BE2C (cell line): ENCODE measurements around the gene SEC14L1.

Source experiments
- DNase-seq: peaks from one replicate; pipeline ENCODE4 v3.0.0-alpha.2; 2020
- H3K27me3 ChIP-seq: fragments of 250-450 bp; sonication (Bioruptor Pico); 2 replicates; pipeline ENCODE4 v1.5.1; 2020; ENCODE audit warnings: mild to moderate bottlenecking
- H3K36me3 ChIP-seq: fragments of 250-450 bp; sonication (Bioruptor Pico); 2 replicates; pipeline ENCODE4 v1.5.1; 2020; ENCODE audit warnings: mild to moderate bottlenecking
- H3K4me1 ChIP-seq: fragments of 250-450 bp; sonication (Bioruptor Pico); 2 replicates; pipeline ENCODE4 v1.5.1; 2020
- H3K4me3 ChIP-seq: 2 replicates; pipeline ENCODE4 v1.5.1; 2011; ENCODE audit warnings: low read depth, low read length
- H3K9me3 ChIP-seq: fragments of 250-450 bp; sonication (Bioruptor Pico); 2 replicates; pipeline ENCODE4 v1.5.1; 2020
- TF ChIP-seq, protein P1 (sequence below): IDR thresholded peaks from 2 replicates; pipeline ENCODE4 v1.5.1; 2012; ENCODE audit warnings: mild to moderate bottlenecking, low read depth, low read length

Gene SEC14L1

GRCh38 chr17:77227461-77228240 lies 86.9 kb downstream of the SEC14L1 start:
- TF ChIP-seq, protein P1, sequence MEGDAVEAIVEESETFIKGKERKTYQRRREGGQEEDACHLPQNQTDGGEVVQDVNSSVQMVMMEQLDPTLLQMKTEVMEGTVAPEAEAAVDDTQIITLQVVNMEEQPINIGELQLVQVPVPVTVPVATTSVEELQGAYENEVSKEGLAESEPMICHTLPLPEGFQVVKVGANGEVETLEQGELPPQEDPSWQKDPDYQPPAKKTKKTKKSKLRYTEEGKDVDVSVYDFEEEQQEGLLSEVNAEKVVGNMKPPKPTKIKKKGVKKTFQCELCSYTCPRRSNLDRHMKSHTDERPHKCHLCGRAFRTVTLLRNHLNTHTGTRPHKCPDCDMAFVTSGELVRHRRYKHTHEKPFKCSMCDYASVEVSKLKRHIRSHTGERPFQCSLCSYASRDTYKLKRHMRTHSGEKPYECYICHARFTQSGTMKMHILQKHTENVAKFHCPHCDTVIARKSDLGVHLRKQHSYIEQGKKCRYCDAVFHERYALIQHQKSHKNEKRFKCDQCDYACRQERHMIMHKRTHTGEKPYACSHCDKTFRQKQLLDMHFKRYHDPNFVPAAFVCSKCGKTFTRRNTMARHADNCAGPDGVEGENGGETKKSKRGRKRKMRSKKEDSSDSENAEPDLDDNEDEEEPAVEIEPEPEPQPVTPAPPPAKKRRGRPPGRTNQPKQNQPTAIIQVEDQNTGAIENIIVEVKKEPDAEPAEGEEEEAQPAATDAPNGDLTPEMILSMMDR: no peak
- Histone ChIP-seq H3K4me1 (no peaks in the 10 kb centered on the region), H3K9me3 (no peaks in the 10 kb centered on the region), H3K27me3 (no peaks in the 10 kb centered on the region), H3K4me3 (no peak overlapping the region), H3K36me3 (no peaks in the 10 kb centered on the region)
- DNase-seq: no peak

GRCh38 chr17:77228241-77228752 lies 87.5 kb downstream of the SEC14L1 start:
- TF ChIP-seq, protein P1: no peak
- DNase-seq: no peak
- H3K4me1 ChIP-seq: no peaks in the 10 kb centered on the region

GRCh38 chr17:77228816-77229215 lies 88.0 kb downstream of the SEC14L1 start:
- H3K4me1 ChIP-seq: no peaks in the 10 kb centered on the region
- TF ChIP-seq, protein P1: no peak
- no peaks in the 10 kb centered on the region for H3K27me3 ChIP-seq
- H3K9me3 ChIP-seq: 0 out of 2 replicates have a peak, but pooled peaks cover 4% of the 10 kb centered on the region
- no peak overlapping the region for H3K4me3 ChIP-seq
- H3K36me3 ChIP-seq: no peaks in the 10 kb centered on the region
- DNase-seq: no peak

More at GRCh38 chr17:77228241-77228752, 87.5 kb downstream of the SEC14L1 start:
- Histone ChIP-seq H3K4me3 (no peak overlapping the region), H3K9me3 (no peaks in the 10 kb centered on the region), H3K36me3 (no peaks in the 10 kb centered on the region), H3K27me3 (no peaks in the 10 kb centered on the region)

- Histone ChIP-seq H3K36me3 (no peaks in the 10 kb centered on the region), H3K4me3 (no peak overlapping the region), H3K9me3 (0 out of 2 replicates have a peak, but pooled peaks cover 4% of the 10 kb centered on the region), H3K4me1 (no peaks in the 10 kb centered on the region), H3K27me3 (no peaks in the 10 kb centered on the region)
- no peak for DNase-seq
- TF ChIP-seq, protein P1: no peak
These were observed 89.1 kb downstream of the SEC14L1 start for GRCh38 chr17:77229786-77230435.

GRCh38 chr17:77230436-77230830 lies 89.7 kb downstream of the SEC14L1 start:
- H3K27me3 ChIP-seq: no peaks in the 10 kb centered on the region
- H3K4me3 ChIP-seq: no peak overlapping the region
- no peaks in the 10 kb centered on the region for H3K36me3 ChIP-seq
- no peak for DNase-seq
- H3K4me1 ChIP-seq: 0 out of 2 replicates have a peak, but pooled peaks cover 3% of the 10 kb centered on the region
- H3K9me3 ChIP-seq: 0 out of 2 replicates have a peak, but pooled peaks cover 4% of the 10 kb centered on the region
- TF ChIP-seq, protein P1: no peak
